Measurements from ENCODE around the gene TANGO2. TPM values are rescaled to one million over a fixed set of nuclear protein-coding genes. Genes with fewer than 3 reads are reported as not detected.

Gene TANGO2
- polyA plus RNA-seq, 1 donor from 2014 or later, result 12.7 TPM

GRCh38 chr22:20034143-20034542, 13.2 kb downstream of the TANGO2 start:
- H2AFZ ChIP-seq (ENCODE audit: low read depth, low read length), result no peak overlapping the region
- H3K9me2 ChIP-seq (ENCODE audit: insufficient read depth, low read length), result no peaks in the 10 kb centered on the region
- no peaks in the 10 kb centered on the region for H3F3A ChIP-seq (ENCODE audit: insufficient read depth, low read length, poor library complexity, severe bottlenecking)
- H3K9me3 ChIP-seq (ENCODE audit: low read length), result no peaks in the 10 kb centered on the region
- no peaks in the 10 kb centered on the region for H4K20me1 ChIP-seq (ENCODE audit: insufficient read depth)
- no peak overlapping the region for H3K4me3 ChIP-seq (ENCODE audit: low read length)
- no peak overlapping the region for H3K27ac ChIP-seq (ENCODE audit: low read length)
- no peak overlapping the region for H3K4me2 ChIP-seq (ENCODE audit: low read length)
- H3K27me3 ChIP-seq (ENCODE audit: insufficient read depth, low read depth, low read length), result no peaks in the 10 kb centered on the region
- no peaks in the 10 kb centered on the region for H3K79me2 ChIP-seq (replicated peaks; ENCODE audit: insufficient read depth, low read length)
- TF ChIP-seq REST (IDR thresholded peaks at IDR 0.05; ENCODE audit: borderline replicate concordance) (no peak), MXI1 (conservative IDR thresholded peaks at IDR 0.05; ENCODE audit: poor library complexity, severe bottlenecking) (no peak), EZH2 (IDR thresholded peaks at IDR 0.05; ENCODE audit: borderline replicate concordance, insufficient read depth, low read length, poor library complexity, severe bottlenecking) (no peak), EP300 (conservative IDR thresholded peaks at IDR 0.05; ENCODE audit: poor library complexity, severe bottlenecking) (no peak), RAD21 (conservative IDR thresholded peaks at IDR 0.05) (no peak), CTCF (IDR thresholded peaks at IDR 0.05; ENCODE audit: poor library complexity, severe bottlenecking) (no peak), POLR2AphosphoS5 (IDR thresholded peaks at IDR 0.05) (no peak), TAF1 (IDR thresholded peaks at IDR 0.05; ENCODE audit: low read depth) (no peak), SMC3 (conservative IDR thresholded peaks at IDR 0.05; ENCODE audit: poor library complexity) (no peak)
- no peaks in the 10 kb centered on the region for H3K36me3 ChIP-seq (ENCODE audit: insufficient read depth, low read length)
- H3K9ac ChIP-seq (ENCODE audit: low read length), result no peak overlapping the region

- Histone ChIP-seq H2AFZ (ENCODE audit: low read depth, low read length) (no peak overlapping the region), H3K9me3 (ENCODE audit: low read length) (no peaks in the 10 kb centered on the region), H3K36me3 (ENCODE audit: insufficient read depth, low read length) (no peaks in the 10 kb centered on the region), H3F3A (ENCODE audit: insufficient read depth, low read length, poor library complexity, severe bottlenecking) (no peaks in the 10 kb centered on the region), H3K27me3 (ENCODE audit: insufficient read depth, low read depth, low read length) (no peaks in the 10 kb centered on the region), H3K9ac (ENCODE audit: low read length) (no peak overlapping the region), H3K27ac (ENCODE audit: low read length) (no peak overlapping the region), H3K4me2 (ENCODE audit: low read length) (no peak overlapping the region), H3K79me2 (replicated peaks; ENCODE audit: insufficient read depth, low read length) (no peaks in the 10 kb centered on the region), H3K4me3 (ENCODE audit: low read length) (no peak overlapping the region), H3K9me2 (ENCODE audit: insufficient read depth, low read length) (no peaks in the 10 kb centered on the region), H4K20me1 (ENCODE audit: insufficient read depth) (no peaks in the 10 kb centered on the region)
- no peak for TF ChIP-seq EZH2 (IDR thresholded peaks at IDR 0.05; ENCODE audit: borderline replicate concordance, insufficient read depth, low read length, poor library complexity, severe bottlenecking)
- TF ChIP-seq CTCF (IDR thresholded peaks at IDR 0.05; ENCODE audit: poor library complexity, severe bottlenecking), result no peak
- TF ChIP-seq REST (IDR thresholded peaks at IDR 0.05; ENCODE audit: borderline replicate concordance), result no peak
- TF ChIP-seq RAD21 (conservative IDR thresholded peaks at IDR 0.05), result no peak
- TF ChIP-seq SMC3 (conservative IDR thresholded peaks at IDR 0.05; ENCODE audit: poor library complexity), result no peak
- TF ChIP-seq EP300 (conservative IDR thresholded peaks at IDR 0.05; ENCODE audit: poor library complexity, severe bottlenecking), result no peak
Observed at GRCh38 chr22:20035375-20036083, 14.6 kb downstream of the TANGO2 start.

Data from neural cell (in vitro differentiated cells).